Stimulated activated CD8-positive, alpha-beta memory T cell treated with anti-CD3 and anti-CD28 coated beads, Interleukin-4, amount 100 ng/mL, for 24 hours (primary cell): ENCODE measurements around the gene CLIP4.

Source experiments
- DNase-seq: peaks from one replicate; pipeline ENCODE4 v3.0.0-alpha.2; 2020; ENCODE audit warnings: low read depth

CLIP4 gene

GRCh38 chr2:29189052-29189451 is 73.8 kb downstream of the CLIP4 start:
- DNase-seq, result no peak

GRCh38 chr2:29191817-29192216 is 76.6 kb downstream of the CLIP4 start:
- no peak for DNase-seq

- no peak for DNase-seq
These were observed 77.3 kb downstream of the CLIP4 start for GRCh38 chr2:29192526-29192925.

- no peak for DNase-seq
These were observed 77.9 kb downstream of the CLIP4 start for GRCh38 chr2:29193111-29193510.

- no peak for DNase-seq
These were observed 78.5 kb downstream of the CLIP4 start for GRCh38 chr2:29193681-29194080.

- DNase-seq, result no peak
These were observed 80.6 kb downstream of the CLIP4 start for GRCh38 chr2:29195796-29196195.

GRCh38 chr2:29196792-29197788 is 81.9 kb downstream of the CLIP4 start:
- DNase-seq, result peak; percentile 64

GRCh38 chr2:29201979-29202378 is 86.8 kb downstream of the CLIP4 start:
- no peak for DNase-seq

GRCh38 chr2:29202819-29203495 is 87.7 kb downstream of the CLIP4 start:
- DNase-seq, result no peak

- DNase-seq, result no peak
These were observed 91.7 kb downstream of the CLIP4 start for GRCh38 chr2:29206941-29207340.

- no peak for DNase-seq
These were observed 92.3 kb downstream of the CLIP4 start for GRCh38 chr2:29207352-29208148.

GRCh38 chr2:29209551-29209950 is 94.3 kb downstream of the CLIP4 start:
- DNase-seq, result no peak

- DNase-seq, result no peak
These were observed 96.8 kb downstream of the CLIP4 start for GRCh38 chr2:29212009-29212408.

GRCh38 chr2:29213888-29214291 is 98.7 kb downstream of the CLIP4 start:
- DNase-seq, result no peak

- no peak for DNase-seq
These were observed 99.9 kb downstream of the CLIP4 start for GRCh38 chr2:29215073-29215472.

- DNase-seq, result no peak
These were observed 100.8 kb downstream of the CLIP4 start for GRCh38 chr2:29215739-29216608.

GRCh38 chr2:29216609-29216909 is 101.3 kb downstream of the CLIP4 start:
- DNase-seq, result no peak

GRCh38 chr2:29218071-29218470 is 102.9 kb downstream of the CLIP4 start:
- no peak for DNase-seq

- DNase-seq, result no peak
These were observed 103.4 kb downstream of the CLIP4 start for GRCh38 chr2:29218550-29219125.

GRCh38 chr2:29219374-29219773 is 104.2 kb downstream of the CLIP4 start:
- DNase-seq, result no peak
